DOHH2 (cell line): ENCODE data around the gene ZNF778.

Experiments
- CTCF ChIP-seq: fragments of 200-600 bp; sonication (generic); IDR thresholded peaks from one replicate; pipeline ENCODE4 v1.5.1; 2014; ENCODE audit warnings: antibody characterized with exemption, mild to moderate bottlenecking, low read depth, low read length; ENCODE audit not compliant: poor library complexity, severe bottlenecking
- EZH2phosphoT487 ChIP-seq: fragments of 200-600 bp; sonication (generic); IDR thresholded peaks from 2 replicates; pipeline ENCODE4 v1.6.1; 2017; ENCODE audit warnings: borderline replicate concordance, mild to moderate bottlenecking, antibody characterized with exemption, low read length, moderate library complexity, mixed read lengths

- no peak for TF ChIP-seq CTCF
- TF ChIP-seq EZH2phosphoT487 = no peak
These were observed 16.6 kb upstream of the ZNF778 start for GRCh38 chr16:89200850-89201411.
